GM10266 (cell line): Measurements from ENCODE around the gene FIP1L1.
"Not testable (repeated sequence)": the region's sequence is repeated elsewhere in the genome, so short reads cannot be mapped to it uniquely, and the experiment has no call there.

ENCODE experiments used
- DNase-seq: peaks from one replicate; pipeline ENCODE4 v3.0.0; 2012; ENCODE audit errors: extremely low spot score
- CTCF ChIP-seq: IDR thresholded peaks from 2 replicates; pipeline ENCODE4 v1.5.1; 2012; ENCODE audit warnings: mild to moderate bottlenecking, low read depth; ENCODE audit not compliant: control insufficient read depth, insufficient read depth; ENCODE audit errors: missing control alignments

FIP1L1 gene

GRCh38 chr4:53377319-53378170 is at the start of gene FIP1L1:
FIP1L1 (plus strand) TSS chr4:53377641; CDS start chr4:53377839, 198 bp downstream.
- DNase-seq = peak; percentile 96
- TF ChIP-seq CTCF = no peak

GRCh38 chr4:53334916-53335315 is 42.5 kb upstream of the FIP1L1 start:
- not testable (repeated sequence) for DNase-seq

- DNase-seq = not testable (repeated sequence)
These were observed 37.3 kb upstream of the FIP1L1 start for GRCh38 chr4:53340145-53340544.

- DNase-seq = not testable (repeated sequence)
These were observed 31.0 kb upstream of the FIP1L1 start for GRCh38 chr4:53346392-53346791.

GRCh38 chr4:53346920-53347852 is 30.3 kb upstream of the FIP1L1 start:
- no peak for DNase-seq
- no peak for TF ChIP-seq CTCF

- DNase-seq = no peak
These were observed 29.4 kb upstream of the FIP1L1 start for GRCh38 chr4:53348046-53348445.

GRCh38 chr4:53349091-53349491 is 28.4 kb upstream of the FIP1L1 start:
- no peak for DNase-seq
- TF ChIP-seq CTCF = no peak

More at GRCh38 chr4:53348046-53348445, 29.4 kb upstream of the FIP1L1 start:
- TF ChIP-seq CTCF = no peak

- no peak for TF ChIP-seq CTCF
- DNase-seq = no peak
These were observed 23.3 kb upstream of the FIP1L1 start for GRCh38 chr4:53354012-53354722.
